ENCODE data around the gene DSCAM.
"Not testable (repeated sequence)": the region's sequence is repeated elsewhere in the genome, so short reads cannot be mapped to it uniquely, and the experiment has no call there.

DSCAM gene

GRCh38 chr21:40300300-40300699 is 546.7 kb downstream of the DSCAM start:
- DNase-seq (ENCODE audit: low spot score) = no peak

- no peak for DNase-seq (ENCODE audit: low spot score)
These were observed 547.5 kb downstream of the DSCAM start for GRCh38 chr21:40299451-40299850.

GRCh38 chr21:40294345-40294744 is 552.6 kb downstream of the DSCAM start:
- DNase-seq (ENCODE audit: low spot score) = no peak

GRCh38 chr21:40291560-40291959 is 555.4 kb downstream of the DSCAM start:
- DNase-seq (ENCODE audit: low spot score) = no peak

DNA sequence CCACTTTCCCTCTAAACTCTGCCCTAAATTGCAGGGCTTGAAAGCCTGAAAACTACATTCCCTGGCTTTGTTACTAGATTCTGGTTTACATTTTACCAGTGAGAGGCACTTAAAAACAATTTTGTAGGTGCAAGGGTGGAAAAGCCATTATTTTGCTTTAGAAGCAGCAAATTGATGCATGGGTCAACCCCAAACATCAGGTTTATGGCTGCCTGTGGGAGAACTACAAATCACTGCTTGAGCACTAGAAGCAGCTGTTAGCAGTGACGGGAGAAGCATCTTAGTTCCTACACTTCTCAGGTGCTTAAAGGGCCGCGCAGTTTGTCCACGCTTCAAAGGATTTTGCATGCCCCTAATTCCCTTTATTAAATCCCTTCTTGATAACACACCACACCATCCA is 562.5 kb downstream of the DSCAM start:
- DNase-seq (ENCODE audit: low spot score) = no peak

DNA sequence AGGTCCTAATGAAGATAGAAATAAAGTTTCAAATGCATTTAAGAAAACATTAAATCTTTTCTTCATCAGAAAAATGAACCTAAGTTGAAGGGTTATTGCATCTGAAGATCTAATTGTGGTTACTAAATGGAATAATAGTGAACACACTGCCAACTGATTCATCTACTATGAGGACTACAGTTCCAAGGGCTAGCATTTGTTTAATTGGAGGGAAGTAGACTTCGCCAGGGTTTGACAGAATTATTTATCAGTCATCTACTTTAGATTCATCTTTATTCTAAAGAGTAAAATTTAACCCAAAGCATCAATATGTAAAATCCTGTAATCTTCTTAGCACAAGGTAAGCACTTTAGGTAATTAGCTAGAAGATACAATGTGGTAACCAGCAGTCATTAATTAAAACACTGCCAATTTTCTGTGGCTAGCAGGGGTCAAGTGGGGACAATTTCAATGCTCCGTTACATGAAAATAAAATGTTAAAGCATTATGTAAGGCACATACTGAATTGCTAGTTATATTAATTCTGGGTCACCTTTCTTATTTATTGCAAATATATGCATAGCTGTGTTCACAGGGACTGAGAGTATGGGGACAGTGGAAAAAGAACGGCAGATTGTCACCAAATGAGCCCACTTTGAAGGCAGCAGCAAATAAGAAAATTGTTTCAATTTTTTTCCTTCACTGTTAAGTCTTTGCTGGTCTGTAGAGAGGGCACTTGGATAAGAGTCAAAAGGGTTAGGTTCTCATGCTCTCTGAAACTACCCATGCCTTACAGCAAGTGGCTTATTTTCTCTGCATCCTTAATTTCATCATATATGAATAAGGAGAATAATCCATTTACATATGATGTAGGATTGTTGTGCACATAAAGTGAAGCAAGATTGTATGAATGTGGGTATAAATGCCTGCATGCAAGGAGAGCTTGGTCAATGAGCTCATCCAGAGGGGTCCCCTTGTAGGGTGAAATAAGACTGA is 563.8 kb downstream of the DSCAM start:
- DNase-seq (ENCODE audit: low spot score) = no peak

- no peak for DNase-seq (ENCODE audit: low spot score)
These were observed 568.6 kb downstream of the DSCAM start for GRCh38 chr21:40278345-40278744.

GRCh38 chr21:40276001-40276400 is 571.0 kb downstream of the DSCAM start:
- DNase-seq (ENCODE audit: low spot score) = no peak

DNA sequence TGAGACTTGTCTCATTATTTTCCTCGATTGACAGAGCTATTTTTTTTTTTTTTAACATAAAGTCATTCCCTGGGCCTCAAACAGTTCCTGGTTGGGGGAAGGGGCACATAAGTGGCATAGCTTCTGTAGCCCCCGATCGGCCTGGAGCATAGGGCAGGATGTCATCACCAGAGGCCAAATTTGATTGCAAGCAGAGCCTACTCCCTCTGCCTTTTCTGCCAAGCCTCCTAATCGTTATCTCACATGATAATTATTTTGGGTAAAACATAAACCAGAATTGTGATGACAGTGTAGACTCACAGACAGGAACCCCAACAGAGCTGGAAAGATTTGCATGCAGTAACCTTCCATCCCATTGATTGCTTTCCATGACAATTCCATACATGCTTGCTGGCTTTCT is 574.9 kb downstream of the DSCAM start:
- no peak for DNase-seq (ENCODE audit: low spot score)

DNA sequence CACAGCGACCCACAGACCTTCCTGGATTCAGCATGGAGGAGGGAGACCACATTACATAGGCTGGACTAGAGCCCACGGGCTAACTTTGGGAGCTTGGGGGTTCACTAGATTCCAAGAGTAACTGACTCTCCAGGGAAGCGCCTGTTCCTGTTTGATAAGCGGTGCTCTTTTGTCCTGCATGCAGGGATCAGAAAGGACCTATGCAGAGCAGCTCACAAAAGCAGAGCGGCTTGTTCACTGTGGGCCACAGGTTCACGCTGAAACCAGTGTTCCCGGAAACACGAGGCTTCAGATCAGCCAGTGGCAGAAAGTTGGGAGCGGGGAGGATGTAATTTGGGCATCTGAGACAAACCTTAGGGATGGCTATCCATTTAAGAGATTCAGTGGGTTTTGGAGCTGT is 575.8 kb downstream of the DSCAM start:
- DNase-seq (ENCODE audit: low spot score) = no peak

DNA sequence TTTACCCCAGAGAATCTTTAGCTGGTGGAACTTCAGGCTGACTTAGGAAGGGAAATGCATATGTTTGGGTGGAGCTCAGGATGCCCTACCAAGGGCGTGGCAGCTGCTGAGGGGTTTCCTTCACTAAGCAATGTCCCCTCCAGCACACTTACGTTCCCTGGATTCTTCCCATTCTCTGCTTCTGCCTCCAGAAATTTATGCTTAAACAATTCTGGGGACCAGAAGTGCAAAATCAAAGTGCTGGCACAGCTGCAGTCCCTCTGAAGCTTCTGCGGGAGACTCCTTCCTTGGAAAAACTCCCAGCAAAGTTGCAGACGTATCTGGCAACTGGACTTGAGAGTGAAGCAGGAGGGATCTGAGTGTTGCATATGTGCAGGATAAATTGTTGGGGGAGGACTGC is 576.9 kb downstream of the DSCAM start:
- no peak for DNase-seq (ENCODE audit: low spot score)

DNA sequence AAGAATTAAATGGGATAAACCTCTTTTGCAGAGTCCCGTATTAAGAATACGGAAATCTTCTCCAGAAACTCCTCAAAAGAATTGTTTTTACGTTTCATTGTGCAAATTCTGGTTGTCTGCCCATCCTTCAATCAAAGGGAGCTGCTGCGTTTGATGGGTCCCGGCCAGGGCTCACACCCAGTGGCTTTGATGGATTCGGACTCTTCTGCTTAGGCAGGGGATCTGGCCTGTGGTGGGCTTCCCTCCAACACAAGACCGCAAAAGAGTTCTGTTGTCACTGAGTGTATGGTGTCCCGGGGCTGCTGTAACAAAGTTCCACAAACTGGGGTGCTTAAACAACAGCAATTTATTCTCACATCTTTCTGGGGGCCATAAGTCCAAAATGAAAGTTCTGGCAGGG is 577.7 kb downstream of the DSCAM start:
- DNase-seq (ENCODE audit: low spot score) = no peak

GRCh38 chr21:40258456-40258855 is 588.5 kb downstream of the DSCAM start:
- not testable (repeated sequence) for DNase-seq (ENCODE audit: low spot score)

DNA sequence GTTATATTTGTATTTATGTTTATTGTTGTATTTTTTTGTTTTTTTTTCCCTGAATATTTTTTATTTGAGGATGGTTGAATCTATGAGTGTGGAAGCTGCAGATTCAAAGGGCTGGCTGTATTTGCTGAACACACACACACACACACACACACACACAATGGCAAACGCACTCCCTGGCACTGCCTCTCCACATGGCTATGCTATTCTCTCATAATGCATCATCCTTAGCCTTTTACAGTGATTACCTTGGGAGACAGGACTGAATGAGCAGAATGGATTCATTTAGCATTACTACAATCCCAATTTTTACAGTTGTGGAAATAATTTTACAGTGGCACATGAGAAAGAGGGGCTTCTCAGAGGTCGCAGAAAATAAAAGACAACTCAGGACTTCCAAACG is 589.6 kb downstream of the DSCAM start:
- DNase-seq (ENCODE audit: low spot score) = no peak

DNA sequence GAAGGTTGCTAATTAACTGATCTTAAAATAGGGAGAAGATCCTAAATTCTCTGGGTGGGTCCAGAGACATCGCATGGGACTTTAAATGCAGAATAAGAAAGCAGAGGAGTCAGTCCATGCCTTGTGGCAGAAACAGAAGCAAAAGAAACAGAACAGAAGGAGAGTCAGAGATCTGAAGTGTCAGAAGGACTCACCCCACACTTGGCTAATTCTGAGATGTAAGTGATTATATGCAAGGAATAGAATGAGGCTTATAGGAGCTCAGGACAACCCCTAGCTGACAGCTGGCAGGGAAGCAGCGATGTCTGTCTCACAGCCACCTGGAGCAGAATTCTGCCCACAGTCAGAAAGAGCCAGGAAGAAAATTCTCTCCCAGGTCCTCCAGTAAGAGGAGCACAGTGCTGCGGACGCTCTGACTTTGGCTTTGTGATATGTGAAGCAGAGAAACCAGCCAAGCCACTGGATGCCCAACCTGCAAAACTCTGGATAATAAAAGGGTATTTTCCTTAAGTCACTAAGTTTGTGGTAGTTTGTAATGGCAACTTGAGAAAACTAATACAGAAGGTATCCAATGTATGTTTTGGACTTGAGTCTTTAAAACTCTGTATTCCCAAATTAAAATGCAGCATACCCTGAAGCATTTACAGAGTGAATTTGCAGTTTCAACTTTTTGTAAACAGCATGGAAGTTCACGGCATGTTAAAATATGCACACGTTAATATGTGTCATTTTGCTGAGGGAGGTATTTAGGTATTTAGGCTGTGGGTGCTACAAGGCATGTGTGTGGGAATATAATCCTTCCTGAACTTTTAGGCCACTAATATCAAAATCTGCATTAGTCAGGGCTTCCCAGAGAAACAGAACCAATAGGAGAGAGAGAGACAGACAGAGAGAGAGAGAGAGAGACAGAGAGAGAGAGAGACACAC is 591.2 kb downstream of the DSCAM start:
- DNase-seq (ENCODE audit: low spot score) = no peak

GRCh38 chr21:40254540-40255465 is 592.2 kb downstream of the DSCAM start:
- peak; percentile 7 for DNase-seq (ENCODE audit: low spot score)

DNA sequence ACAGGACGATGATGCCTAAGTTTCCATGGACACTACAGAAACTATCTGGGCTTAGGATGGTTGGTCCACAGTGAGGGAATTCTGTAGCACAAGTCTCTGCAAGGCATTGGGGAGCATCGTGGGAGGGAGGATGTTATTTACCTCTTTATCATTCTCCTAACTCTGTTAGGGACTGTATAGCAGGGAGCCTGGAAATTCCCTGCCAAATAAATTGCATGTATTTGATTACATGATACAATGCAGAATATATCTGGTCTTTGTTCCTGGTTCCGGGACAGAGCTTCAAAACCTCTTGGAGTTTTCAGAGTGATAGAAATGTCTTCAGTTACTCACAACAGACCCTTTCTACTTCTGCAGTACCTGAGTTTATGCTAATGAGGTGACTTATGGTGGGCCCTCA is 593.8 kb downstream of the DSCAM start:
- DNase-seq (ENCODE audit: low spot score) = no peak

DNA sequence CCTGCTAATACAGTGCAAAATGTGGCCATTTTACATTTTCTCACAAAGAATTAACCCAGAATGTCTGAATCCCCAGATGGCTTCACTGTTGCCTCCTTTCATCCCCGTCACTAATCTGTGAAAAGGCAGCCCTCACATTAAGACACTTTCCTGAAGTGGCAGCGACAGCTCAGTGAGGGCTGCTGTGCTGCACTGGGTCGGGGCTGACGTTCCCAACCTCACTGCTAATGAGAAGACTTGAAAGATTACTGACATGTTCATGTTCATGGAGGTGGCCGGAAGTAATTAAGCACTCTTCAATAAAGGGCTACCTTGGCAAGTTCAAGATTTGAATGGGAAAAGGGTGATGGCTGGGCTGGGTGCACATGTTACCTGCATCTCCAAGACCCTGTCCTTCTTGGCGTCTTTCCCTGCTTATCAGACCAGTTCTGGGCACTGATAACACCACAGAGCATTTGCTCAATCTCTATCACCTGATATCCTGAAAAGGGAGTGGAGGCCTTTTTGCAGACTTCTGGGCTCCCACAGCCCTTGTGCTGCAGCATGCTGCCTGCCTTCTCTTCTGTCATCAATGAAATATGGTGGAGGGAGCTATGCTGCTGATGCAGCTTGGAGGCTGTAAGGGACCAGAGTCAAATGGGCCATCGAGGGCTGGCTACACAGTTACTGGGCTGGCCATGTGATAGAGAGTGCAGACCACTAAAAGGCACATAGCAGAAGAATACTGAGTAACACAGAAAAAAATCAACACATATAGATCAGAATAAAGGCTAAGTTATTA is 596.3 kb downstream of the DSCAM start:
- no peak for DNase-seq (ENCODE audit: low spot score)

GRCh38 chr21:40244981-40245380 is 602.0 kb downstream of the DSCAM start:
- DNase-seq (ENCODE audit: low spot score) = peak; percentile 6

DNA sequence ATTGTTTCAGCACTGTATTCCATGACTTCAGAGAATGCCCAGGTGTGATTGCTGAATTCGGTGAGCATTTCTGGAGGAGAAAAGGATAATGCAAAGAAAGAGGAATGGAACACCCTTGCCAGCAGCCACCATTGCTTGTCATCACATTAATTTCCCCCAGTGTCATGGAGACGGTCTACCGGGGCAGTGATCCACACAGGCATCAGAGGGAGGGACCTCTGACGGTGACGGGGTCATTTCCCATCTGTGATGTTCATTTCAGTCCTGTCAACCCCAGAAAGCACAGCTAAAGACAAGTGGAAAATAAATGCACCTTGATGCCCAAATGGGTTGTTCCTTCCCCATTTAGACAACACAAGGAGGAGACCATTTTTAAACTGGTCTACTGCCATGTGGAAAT is 603.3 kb downstream of the DSCAM start:
- DNase-seq (ENCODE audit: low spot score) = no peak
